GM12872 (cell line): ENCODE measurements around the gene B3GLCT.

Source experiments
- TF ChIP-seq, protein P1 (sequence below): IDR thresholded peaks from 3 replicates; pipeline ENCODE4 v1.5.1; 2011; ENCODE audit warnings: low read depth, mild to moderate bottlenecking, low read length, moderate library complexity; ENCODE audit not compliant: insufficient read depth

Gene B3GLCT

DNA sequence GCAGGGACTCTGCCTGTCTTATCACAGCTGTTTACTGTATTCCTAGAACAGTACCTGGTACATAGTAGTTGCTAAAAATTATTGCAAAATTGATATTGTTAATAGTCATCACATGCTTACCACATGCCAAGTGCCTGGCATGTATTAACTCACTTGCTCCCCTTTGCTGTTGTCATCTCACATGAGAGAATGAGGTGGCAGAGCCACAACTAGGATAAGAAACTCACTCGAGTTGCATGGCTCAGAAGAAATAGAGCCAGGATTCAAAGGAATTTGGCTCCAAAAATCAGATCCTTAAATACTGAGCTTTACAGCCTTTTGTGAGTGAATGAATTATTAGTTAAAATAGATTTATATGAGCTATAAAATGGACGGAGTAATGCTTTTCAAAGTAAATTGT is 42.6 kb downstream of the B3GLCT start:
- TF ChIP-seq, protein P1, sequence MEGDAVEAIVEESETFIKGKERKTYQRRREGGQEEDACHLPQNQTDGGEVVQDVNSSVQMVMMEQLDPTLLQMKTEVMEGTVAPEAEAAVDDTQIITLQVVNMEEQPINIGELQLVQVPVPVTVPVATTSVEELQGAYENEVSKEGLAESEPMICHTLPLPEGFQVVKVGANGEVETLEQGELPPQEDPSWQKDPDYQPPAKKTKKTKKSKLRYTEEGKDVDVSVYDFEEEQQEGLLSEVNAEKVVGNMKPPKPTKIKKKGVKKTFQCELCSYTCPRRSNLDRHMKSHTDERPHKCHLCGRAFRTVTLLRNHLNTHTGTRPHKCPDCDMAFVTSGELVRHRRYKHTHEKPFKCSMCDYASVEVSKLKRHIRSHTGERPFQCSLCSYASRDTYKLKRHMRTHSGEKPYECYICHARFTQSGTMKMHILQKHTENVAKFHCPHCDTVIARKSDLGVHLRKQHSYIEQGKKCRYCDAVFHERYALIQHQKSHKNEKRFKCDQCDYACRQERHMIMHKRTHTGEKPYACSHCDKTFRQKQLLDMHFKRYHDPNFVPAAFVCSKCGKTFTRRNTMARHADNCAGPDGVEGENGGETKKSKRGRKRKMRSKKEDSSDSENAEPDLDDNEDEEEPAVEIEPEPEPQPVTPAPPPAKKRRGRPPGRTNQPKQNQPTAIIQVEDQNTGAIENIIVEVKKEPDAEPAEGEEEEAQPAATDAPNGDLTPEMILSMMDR, result no peak

DNA sequence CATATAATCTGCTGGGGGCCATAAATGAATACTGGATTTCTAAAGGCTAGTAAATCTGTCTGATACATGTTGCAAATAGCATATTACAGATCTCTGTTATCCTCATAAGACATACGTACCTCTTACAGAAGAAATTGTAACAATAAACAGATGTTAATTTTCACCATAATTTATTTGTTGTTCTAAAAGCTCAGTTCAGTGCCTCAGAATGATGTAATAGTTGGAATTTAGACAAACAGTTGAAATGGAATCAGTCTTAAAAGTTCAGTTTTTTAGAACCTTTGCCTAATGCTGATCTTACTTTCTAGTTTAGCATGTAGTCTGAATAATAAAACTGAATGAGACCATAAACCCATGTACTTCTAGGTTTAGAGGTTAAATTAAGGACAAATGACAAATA is 43.1 kb downstream of the B3GLCT start:
- TF ChIP-seq, protein P1, result no peak

DNA sequence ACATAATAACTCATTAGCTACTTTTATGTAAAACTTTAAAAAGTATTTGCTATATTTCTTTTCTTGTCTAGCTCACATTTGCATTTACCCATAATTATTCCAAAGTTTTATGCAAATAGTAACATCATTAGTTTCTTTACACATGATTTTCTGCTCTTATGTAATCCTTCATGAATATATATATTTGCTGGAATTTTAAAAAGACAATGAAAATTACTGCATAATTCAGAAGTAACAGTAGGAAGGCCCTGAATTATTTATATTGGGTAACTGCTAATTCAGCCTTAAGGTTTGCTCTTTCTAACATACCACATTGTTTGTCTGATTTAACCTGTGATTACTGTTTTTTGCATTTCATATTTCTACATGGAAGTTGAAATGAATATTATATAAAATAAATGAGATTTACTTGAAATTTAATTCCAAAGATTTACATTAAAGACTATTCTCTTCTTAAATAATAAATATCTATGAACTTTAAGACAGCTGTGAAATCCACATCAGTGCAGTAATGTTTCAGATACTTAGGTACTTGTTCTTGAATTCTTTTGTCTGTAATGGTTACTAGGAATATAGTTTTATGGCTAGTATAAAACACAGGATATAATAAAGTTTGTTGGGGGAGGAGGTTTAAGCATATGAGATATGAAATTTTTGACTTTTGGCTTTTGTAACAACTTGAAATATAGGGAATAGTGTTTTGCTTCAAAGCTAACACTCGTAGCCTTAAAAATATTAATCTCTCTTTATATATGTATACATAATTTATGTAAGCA is 46.0 kb downstream of the B3GLCT start:
- TF ChIP-seq, protein P1, result no peak

DNA sequence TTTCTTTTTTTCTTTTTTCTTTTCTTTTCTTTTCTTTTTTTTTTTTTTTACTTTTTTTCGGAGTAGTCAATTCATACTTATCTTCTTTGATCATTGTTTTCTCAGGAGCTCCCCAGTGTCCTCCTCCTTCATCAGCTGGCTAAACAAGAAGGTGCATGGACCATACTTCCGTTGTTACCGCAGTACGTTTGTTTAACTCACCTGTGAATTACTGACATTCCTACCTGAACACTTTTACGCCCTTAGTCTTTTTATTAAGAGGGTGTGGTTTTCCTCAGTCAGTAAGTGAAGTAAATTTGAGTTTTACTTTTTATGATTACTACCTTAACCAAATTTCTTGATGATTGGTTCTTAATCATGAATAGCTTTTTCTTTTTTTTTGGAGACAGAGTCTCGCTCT is 47.1 kb downstream of the B3GLCT start:
- TF ChIP-seq, protein P1, result no peak

DNA sequence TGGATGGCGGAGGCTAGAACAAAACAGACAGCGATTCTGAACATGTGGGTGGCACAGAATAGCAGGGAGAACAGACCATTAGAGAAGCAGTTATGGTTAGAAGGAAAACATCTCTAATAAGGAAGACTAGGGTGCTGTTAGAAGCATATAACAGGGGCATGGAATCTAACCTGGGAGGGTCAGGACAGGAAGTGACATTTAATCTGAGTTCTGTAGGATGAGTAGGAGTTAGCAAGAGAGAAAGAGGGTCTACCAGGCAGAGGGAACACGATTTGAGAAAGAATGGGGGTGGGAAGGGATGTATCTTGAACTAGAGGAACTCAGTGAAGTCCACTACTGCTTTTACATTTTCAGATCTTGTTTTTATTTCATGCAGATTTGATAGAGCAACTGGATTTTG is 48.6 kb downstream of the B3GLCT start:
- TF ChIP-seq, protein P1, result no peak

DNA sequence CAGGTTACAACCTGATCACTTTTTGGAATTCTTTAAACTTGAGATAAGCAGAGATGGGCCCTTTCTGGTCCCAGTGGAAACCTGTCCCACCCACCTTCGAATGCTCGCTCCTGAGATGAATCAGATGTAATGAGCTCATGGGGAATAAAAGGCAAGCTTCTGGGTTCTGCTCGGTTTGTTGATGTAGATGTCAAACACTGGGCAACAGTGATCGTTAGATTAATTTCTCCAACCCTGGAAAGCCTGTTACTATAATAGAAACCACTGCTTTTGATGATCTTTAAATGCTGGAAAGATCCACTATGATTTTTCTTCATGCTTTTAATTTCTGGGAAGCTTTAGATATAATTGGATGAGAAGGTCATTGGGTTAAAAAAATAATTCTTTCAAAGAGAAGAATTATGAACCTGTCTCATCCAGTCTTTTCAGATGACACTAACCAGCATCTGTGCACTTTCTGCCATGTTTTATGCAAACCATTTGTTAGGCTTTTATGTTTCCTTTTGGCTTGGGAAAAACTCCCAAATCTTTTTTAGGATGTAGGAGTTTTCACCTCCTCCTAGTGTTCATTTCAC is 49.3 kb downstream of the B3GLCT start:
- TF ChIP-seq, protein P1, result no peak

DNA sequence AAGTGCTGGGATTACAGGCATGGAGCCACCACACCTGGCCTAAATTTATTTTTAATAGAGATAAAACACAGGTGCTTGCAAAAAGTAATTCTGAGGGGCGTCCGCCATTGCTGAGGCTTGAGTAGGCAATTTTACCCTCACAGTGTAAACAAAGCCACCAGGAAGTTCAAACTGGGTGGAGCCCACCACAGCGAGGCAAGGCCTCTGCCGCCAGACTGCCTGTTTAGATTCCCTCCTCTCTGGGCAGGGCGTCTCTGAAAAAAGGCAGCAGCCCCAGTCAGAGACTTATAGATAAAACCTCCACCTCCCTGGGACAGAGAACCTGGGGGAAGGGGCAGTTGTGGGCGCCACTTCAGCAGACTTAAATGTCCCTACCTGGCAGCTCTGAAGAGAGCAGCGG is 50.7 kb downstream of the B3GLCT start:
- TF ChIP-seq, protein P1, result no peak
